Lung (tissue), 12 donors: ENCODE results near the gene TAS2R46. TPM values are rescaled to one million over a fixed set of nuclear protein-coding genes. Genes with fewer than 3 reads are reported as not detected.
"Not testable (repeated sequence)": the region's sequence is repeated elsewhere in the genome, so short reads cannot be mapped to it uniquely, and the experiment has no call there.

ENCODE experiments used
- ATAC-seq: fragments of 200-7000 bp; cut with Tn5 transposase; one replicate; pipeline ENCODE4 v1.9.1; 2020; ENCODE audit warnings: moderate number of reproducible peaks; ENCODE audit not compliant: insufficient read depth, low FRiP score
- DNase-seq, 3 donors: peaks; one replicate each; pipeline ENCODE4 v3.0.0-alpha.2; 2013 to 2017
- H3K27ac ChIP-seq, 2 donors: one replicate each; pipeline ENCODE4 v1.5.1; 2013; ENCODE audit warnings: mild to moderate bottlenecking in 2 of 2, moderate library complexity in 2 of 2, control low read depth in 1 of 2, inconsistent platforms in 1 of 2, low read depth in 1 of 2, low read length in 1 of 2
- H3K27me3 ChIP-seq, 3 donors: one replicate each; pipeline ENCODE4 v1.5.1; 2013; ENCODE audit warnings: low read length in 2 of 3; ENCODE audit not compliant: control insufficient read depth in 3 of 3, insufficient read depth in 3 of 3
- H3K36me3 ChIP-seq, 4 donors: one replicate each; pipeline ENCODE4 v1.5.1; 2013; ENCODE audit warnings: low read length in 4 of 4, mild to moderate bottlenecking in 1 of 4, moderate library complexity in 1 of 4; ENCODE audit not compliant: control insufficient read depth in 4 of 4, insufficient read depth in 4 of 4
- H3K4me1 ChIP-seq, 5 donors: one replicate each; pipeline ENCODE4 v1.5.1; 2013; ENCODE audit warnings: low read length in 5 of 5, mild to moderate bottlenecking in 2 of 5, moderate library complexity in 1 of 5; ENCODE audit not compliant: control insufficient read depth in 5 of 5, insufficient read depth in 5 of 5
- H3K4me3 ChIP-seq: one replicate; pipeline ENCODE4 v1.5.1; 2013; ENCODE audit warnings: mild to moderate bottlenecking, control low read depth, moderate library complexity
- H3K9ac ChIP-seq, 2 donors: one replicate each; pipeline ENCODE4 v1.5.1; 2013; ENCODE audit warnings: low read length in 2 of 2, control low read depth in 1 of 2; ENCODE audit not compliant: insufficient read depth in 1 of 2
- H3K9me3 ChIP-seq, 4 donors: one replicate each; pipeline ENCODE4 v1.5.1; 2013; ENCODE audit warnings: low read length in 3 of 4, mild to moderate bottlenecking in 1 of 4, moderate library complexity in 1 of 4; ENCODE audit not compliant: control insufficient read depth in 4 of 4, insufficient read depth in 3 of 4
- CTCF ChIP-seq: IDR thresholded peaks from 2 replicates; pipeline ENCODE4 v1.5.1; 2012; ENCODE audit warnings: mild to moderate bottlenecking; ENCODE audit errors: control extremely low read depth, extremely low read depth
- WGBS, 2 donors: extraction: QIAGEN DNeasy Blood & Tissue Kit; methylation state at CpG; one replicate each; pipeline ENCODE4 v1.1.7; 2013; 5-methylcytosine and 5-hydroxymethylcytosine counted together
- polyA plus RNA-seq, 2 donors: library from polyadenylated mRNA; stranded (reverse); fragments of 200-250 nt; gene quantifications; one replicate each; pipeline ENCODE4 v1.2.1, GENCODE V29; 2013
- total RNA-seq, 2 donors: library from RNA; depleted of rRNA in 1 of 2; stranded (reverse); fragments of >200 nt in 1 of 2; gene quantifications; one replicate each; pipeline ENCODE4 v1.2.1, GENCODE V29; 2014 to 2021
- donor health status: control.
- donor health status: control.
- donor health status: Bipolar disorder and iron deficiency.
- donor health status: healthy.
- donor health status: DM: yes; HTN: yes; CAD: no.

Gene TAS2R46
- total and polyA plus RNA-seq, 4 donors: 1.6 to 11.2 TPM; not detected in 2

- no peak for TF ChIP-seq CTCF
- Histone ChIP-seq H3K27me3 (no peaks in the 10 kb centered on the region), H3K9ac (no peak overlapping the region), H3K4me3 (no peak overlapping the region), H3K4me1 (peaks cover 0 to 2% (median 0%) of the 10 kb centered on the region in 5 donors), H3K36me3 (peaks cover 0 to 6% (median 0%) of the 10 kb centered on the region in 4 donors), H3K27ac (no peak overlapping the region), H3K9me3 (no peaks in the 10 kb centered on the region)
- DNase-seq (peak in 1 of 3 donors; percentile 15), ATAC-seq (no peak)
- 56 to 67% methylated on average over 2 of the region's 2 CpGs for WGBS, 2 donors
These were observed 5.4 kb upstream of the TAS2R46 start for GRCh38 chr12:11067514-11067913.

DNA sequence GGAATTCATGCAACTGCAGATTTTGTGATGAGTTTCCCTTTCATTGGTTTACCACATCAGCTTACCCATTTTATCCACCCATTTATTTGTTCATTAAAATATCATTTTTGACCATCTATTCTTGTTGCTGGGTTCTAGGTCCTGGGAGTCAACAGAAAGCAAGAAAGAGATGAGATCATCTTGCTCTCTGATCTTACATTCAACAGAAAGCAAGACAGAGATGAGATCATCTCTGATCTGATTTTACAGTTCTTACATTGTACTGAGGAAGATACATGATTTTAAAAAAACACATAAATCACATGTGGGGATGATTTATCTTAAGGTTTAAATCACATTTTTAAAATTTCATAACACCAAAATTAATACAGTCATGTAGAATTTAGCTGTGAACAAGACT is 2.3 kb downstream of the TAS2R46 start:
- Histone ChIP-seq H3K9ac (no peak overlapping the region), H3K27me3 (no peaks in the 10 kb centered on the region), H3K9me3 (no peaks in the 10 kb centered on the region), H3K4me3 (no peak overlapping the region), H3K36me3 (peaks cover 0 to 1% (median 0%) of the 10 kb centered on the region in 4 donors), H3K27ac (no peak overlapping the region), H3K4me1 (no peaks in the 10 kb centered on the region)
- TF ChIP-seq CTCF: no peak
- no peak for DNase-seq
- no peak for ATAC-seq

- H3K36me3 ChIP-seq: peaks cover 0 to 1% (median 0%) of the 10 kb centered on the region in 4 donors
- DNase-seq (no peak), ATAC-seq (no peak)
- WGBS, 2 donors: 94 to 96% methylated on average over 3 of the region's 3 CpGs
- H3K27ac ChIP-seq: no peak overlapping the region
- no peak for TF ChIP-seq CTCF
- no peaks in the 10 kb centered on the region for H3K9me3 ChIP-seq
- H3K4me1 ChIP-seq: no peaks in the 10 kb centered on the region
- no peak overlapping the region for H3K4me3 ChIP-seq
- H3K9ac ChIP-seq: no peak overlapping the region
- H3K27me3 ChIP-seq: no peaks in the 10 kb centered on the region
These were observed 3.1 kb downstream of the TAS2R46 start for GRCh38 chr12:11059041-11059440.

GRCh38 chr12:11055306-11055705 is 6.8 kb downstream of the TAS2R46 start:
- Histone ChIP-seq H3K4me3 (no peak overlapping the region), H3K9me3 (no peaks in the 10 kb centered on the region), H3K9ac (no peak overlapping the region), H3K36me3 (peaks cover 0 to 1% (median 0%) of the 10 kb centered on the region in 4 donors), H3K27me3 (no peaks in the 10 kb centered on the region), H3K4me1 (no peaks in the 10 kb centered on the region), H3K27ac (no peak overlapping the region)
- 93 to 95% methylated on average over 2 of the region's 2 CpGs for WGBS, 2 donors
- ATAC-seq (no peak), DNase-seq (no peak)
- no peak for TF ChIP-seq CTCF

GRCh38 chr12:11049806-11050531 is 12.1 kb downstream of the TAS2R46 start:
- H3K36me3 ChIP-seq, H3K27ac ChIP-seq, DNase-seq, H3K4me3 ChIP-seq, H3K9ac ChIP-seq, H3K27me3 ChIP-seq, ATAC-seq, H3K9me3 ChIP-seq: not testable (repeated sequence)
- WGBS, 2 donors: 96 to 97% methylated on average over 7 of the region's 7 CpGs
- peaks cover 0 to 11% (median 0%) of the 10 kb centered on the region in 5 donors for H3K4me1 ChIP-seq
